Coronary artery (tissue), 2 donors: Measurements from ENCODE around the gene C1QL1.

Experiments
- DNase-seq: peaks from one replicate; pipeline ENCODE4 v3.0.0-alpha.2; 2017; ENCODE audit warnings: low spot score
- H3K27ac ChIP-seq, 2 donors: fragments of 200-600 bp; sonication (generic); one replicate each; pipeline ENCODE4 v1.5.1; 2016 to 2019
- H3K4me3 ChIP-seq: fragments of 200-600 bp; sonication (generic); 2 replicates; pipeline ENCODE4 v1.5.1; 2016; ENCODE audit warnings: mild to moderate bottlenecking, moderate library complexity
- CTCF ChIP-seq: fragments of 200-600 bp; sonication (generic); IDR thresholded peaks from one replicate; pipeline ENCODE4 v1.5.1; 2019; ENCODE audit warnings: antibody characterized with exemption

Gene C1QL1

GRCh38 chr17:44968225-44969143, at the start of gene C1QL1:
C1QL1 (minus strand) TSS chr17:44968303; CDS start chr17:44968048, 255 bp downstream.
- DNase-seq, result peak; percentile 84
- Histone ChIP-seq H3K4me3 (peak within 1 kb of the TSS; percentile 62), H3K27ac (no peak within 1 kb of the TSS)
- TF ChIP-seq CTCF, result no peak

- DNase-seq, result no peak
- no peak overlapping the region for H3K4me3 ChIP-seq
- TF ChIP-seq CTCF, result no peak
- H3K27ac ChIP-seq, result no peak overlapping the region
Measured at GRCh38 chr17:45016823-45017222, 48.7 kb upstream of the C1QL1 start.

- Histone ChIP-seq H3K27ac (no peak overlapping the region), H3K4me3 (no peak overlapping the region)
- no peak for DNase-seq
- TF ChIP-seq CTCF, result no peak
Measured at GRCh38 chr17:45016237-45016636, 48.1 kb upstream of the C1QL1 start.

GRCh38 chr17:45013021-45013997, 45.2 kb upstream of the C1QL1 start:
- Histone ChIP-seq H3K4me3 (no peak overlapping the region), H3K27ac (peak overlapping the region in 1 of 2 donors; percentile 41)
- DNase-seq, result no peak
- no peak for TF ChIP-seq CTCF

- no peak overlapping the region for H3K27ac ChIP-seq
- no peak overlapping the region for H3K4me3 ChIP-seq
- TF ChIP-seq CTCF, result no peak
- no peak for DNase-seq
Measured at GRCh38 chr17:45011767-45012166, 43.7 kb upstream of the C1QL1 start.

DNA sequence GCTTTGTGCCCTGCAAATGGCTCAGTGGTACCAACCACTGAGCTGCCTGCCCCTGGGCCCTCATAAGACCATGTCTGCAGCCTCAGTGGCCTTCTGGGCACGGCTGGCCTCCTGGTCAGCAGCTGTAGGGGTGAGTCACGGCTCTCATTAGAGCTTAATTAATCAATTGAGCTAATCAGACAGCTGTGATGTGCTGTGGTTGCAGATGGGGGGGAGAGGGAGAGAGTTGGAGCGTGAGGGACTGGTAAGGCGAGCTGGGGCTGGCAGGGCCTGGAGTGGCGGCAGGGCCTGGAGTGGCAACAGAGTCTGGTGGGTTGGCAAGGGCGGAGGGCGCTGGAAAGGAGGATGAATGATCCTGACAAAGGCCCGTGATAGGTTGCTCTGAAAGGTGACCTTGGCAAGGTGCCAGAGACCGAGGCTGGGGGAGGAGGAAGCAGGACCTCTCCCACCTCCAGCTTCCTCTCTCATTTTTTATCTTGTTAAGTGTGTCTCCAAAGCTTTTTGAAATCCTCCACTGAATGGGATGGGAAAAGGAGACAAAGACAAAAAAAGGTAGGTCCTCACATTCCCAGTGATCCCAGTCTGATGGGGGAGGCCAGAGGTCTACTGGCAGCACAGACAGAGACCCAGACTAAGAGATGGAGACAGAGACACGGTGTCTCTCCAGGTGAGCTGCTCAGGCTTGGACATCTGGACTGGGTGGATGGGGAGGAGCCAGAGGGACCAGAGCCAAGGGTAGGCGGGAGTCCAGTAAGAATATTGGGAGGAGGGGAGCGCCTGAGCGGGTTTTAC, 41.8 kb upstream of the C1QL1 start:
- TF ChIP-seq CTCF, result no peak
- Histone ChIP-seq H3K27ac (no peak overlapping the region), H3K4me3 (no peak overlapping the region)
- DNase-seq, result no peak
